Hepatocyte (in vitro differentiated cells): ENCODE data around the gene VPS8. TPM values are rescaled to one million over a fixed set of nuclear protein-coding genes. Genes with fewer than 3 reads are reported as not detected.
"Not testable (repeated sequence)": the region's sequence is repeated elsewhere in the genome, so short reads cannot be mapped to it uniquely, and the experiment has no call there.

ENCODE experiments used
- DNase-seq: peaks from one replicate; pipeline ENCODE4 v3.0.0-alpha.2; 2016; ENCODE audit warnings: low spot score
- H2AFZ ChIP-seq: fragments of 200-600 bp; sonication (generic); 2 replicates; pipeline ENCODE4 v1.6.0; 2016; ENCODE audit warnings: antibody characterized with exemption, mild to moderate bottlenecking
- H3K27ac ChIP-seq: fragments of 200-600 bp; sonication (generic); 2 replicates; pipeline ENCODE4 v1.5.1; 2016; ENCODE audit warnings: mild to moderate bottlenecking
- H3K27me3 ChIP-seq: fragments of 200-600 bp; sonication (generic); 2 replicates; pipeline ENCODE4 v1.6.1; 2016
- H3K36me3 ChIP-seq: fragments of 200-600 bp; sonication (generic); replicated peaks from 2 replicates; pipeline ENCODE4 v1.5.1; 2016; ENCODE audit warnings: low read depth; ENCODE audit not compliant: insufficient read depth
- H3K4me1 ChIP-seq: fragments of 200-600 bp; sonication (generic); 2 replicates; pipeline ENCODE4 v1.5.1; 2016; ENCODE audit warnings: mild to moderate bottlenecking, moderate library complexity; ENCODE audit not compliant: insufficient read depth
- H3K4me2 ChIP-seq: fragments of 200-600 bp; sonication (generic); 2 replicates; pipeline ENCODE4 v1.6.0; 2016
- H3K4me3 ChIP-seq: fragments of 200-600 bp; sonication (generic); 2 replicates; pipeline ENCODE4 v1.5.1; 2016; ENCODE audit warnings: mild to moderate bottlenecking
- H3K79me2 ChIP-seq: fragments of 200-600 bp; sonication (generic); 2 replicates; pipeline ENCODE4 v1.6.0; 2017; ENCODE audit warnings: mild to moderate bottlenecking
- H3K9me2 ChIP-seq: fragments of 200-600 bp; sonication (generic); replicated peaks from 2 replicates; pipeline ENCODE4 v1.6.0; 2017; ENCODE audit warnings: mild to moderate bottlenecking; ENCODE audit not compliant: insufficient read depth
- H3K9me3 ChIP-seq: fragments of 200-600 bp; sonication (generic); 2 replicates; pipeline ENCODE4 v1.5.1; 2016; ENCODE audit warnings: low read depth, mild to moderate bottlenecking
- H4K20me1 ChIP-seq: fragments of 200-600 bp; sonication (generic); 2 replicates; pipeline ENCODE4 v1.6.0; 2016; ENCODE audit warnings: mild to moderate bottlenecking; ENCODE audit not compliant: insufficient read depth, poor library complexity, severe bottlenecking
- EZH2 ChIP-seq: fragments of 200-600 bp; sonication (generic); IDR thresholded peaks from 2 replicates; pipeline ENCODE4 v1.6.1; 2016; ENCODE audit warnings: antibody characterized with exemption, mild to moderate bottlenecking, borderline replicate concordance
- EZH2phosphoT487 ChIP-seq: fragments of 200-600 bp; sonication (generic); IDR thresholded peaks from one replicate; pipeline ENCODE4 v1.6.1; 2018; ENCODE audit warnings: antibody characterized with exemption, mild to moderate bottlenecking, low read depth, moderate library complexity; ENCODE audit not compliant: unreplicated experiment, severe bottlenecking
- WGBS: methylation state at CpG from one replicate; pipeline ENCODE4 v1.1.6; 2016; ENCODE audit warnings: low lambda C conversion rate; ENCODE audit errors: missing lambda C conversion rate; 5-methylcytosine and 5-hydroxymethylcytosine counted together
- polyA plus RNA-seq: library from polyadenylated mRNA; unstranded; fragments of >200 nt; fragmentation: Nextera tagmentation; extraction: Ambion mirVana; gene quantifications from 2 replicates; pipeline ENCODE4 v1.2.1, GENCODE V29; 2016
- total RNA-seq: library from RNA; depleted of rRNA; stranded (reverse); fragments of >200 nt; gene quantifications from 2 replicates; pipeline ENCODE4 v1.2.3, GENCODE V29; 2014
- TF ChIP-seq, protein P1 (sequence below): fragments of 200-600 bp; sonication (generic); IDR thresholded peaks from 2 replicates; pipeline ENCODE4 v1.5.1; 2016; ENCODE audit warnings: antibody characterized with exemption, mild to moderate bottlenecking; ENCODE audit not compliant: poor library complexity

The VPS8 gene
- total and polyA plus RNA-seq, 2 experiments from 2014 or later, result 20.5 to 61.9 TPM

DNA sequence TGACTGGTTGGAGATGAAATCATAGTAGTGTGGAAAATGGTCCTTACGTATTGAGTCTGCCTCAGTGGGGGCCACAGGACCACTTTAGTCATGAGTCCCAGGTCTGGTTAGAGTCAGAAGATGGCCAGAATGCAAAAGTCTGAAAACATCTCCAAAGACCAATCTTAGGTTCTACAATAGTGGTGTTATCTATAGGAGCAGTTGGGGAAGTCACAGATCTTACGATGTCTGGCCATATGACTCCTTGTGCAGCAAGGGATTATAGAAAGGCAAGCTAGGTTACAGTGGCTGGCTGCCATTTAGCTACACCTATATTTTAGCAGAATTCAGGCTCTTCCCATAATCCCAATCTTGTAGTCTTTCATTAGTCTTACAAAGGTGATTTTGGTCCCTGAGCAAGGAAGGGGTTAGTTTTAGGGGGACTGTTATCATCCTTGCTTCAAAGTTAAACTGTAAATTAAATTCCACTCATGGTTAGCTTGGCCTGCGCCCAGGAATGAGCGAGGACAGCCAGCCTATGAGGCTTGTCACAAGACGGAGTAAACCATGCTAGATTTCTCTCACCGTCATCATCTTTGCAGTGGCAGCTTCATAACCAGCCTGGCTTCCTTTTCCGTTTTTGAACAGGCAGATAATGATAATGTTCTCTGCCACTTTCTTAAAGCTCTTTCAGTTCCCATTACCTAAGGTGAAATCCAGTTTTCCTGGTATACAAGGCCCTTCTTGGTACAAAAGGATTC, 134.1 kb downstream of the VPS8 start:
- Histone ChIP-seq H3K4me2 (no peak overlapping the region), H3K27ac (peak overlapping the region; percentile 60), H2AFZ (no peak overlapping the region), H3K27me3 (no peaks in the 10 kb centered on the region), H3K9me2 (no peaks in the 10 kb centered on the region), H3K36me3 (no peaks in the 10 kb centered on the region), H3K9me3 (no peaks in the 10 kb centered on the region), H3K4me1 (no peaks in the 10 kb centered on the region), H3K79me2 (no peaks in the 10 kb centered on the region), H4K20me1 (no peaks in the 10 kb centered on the region), H3K4me3 (no peak overlapping the region)
- WGBS, result 88% methylated on average over 7 of the region's 7 CpGs
- no peak for TF ChIP-seq EZH2
- TF ChIP-seq EZH2phosphoT487, result no peak
- TF ChIP-seq, protein P1, sequence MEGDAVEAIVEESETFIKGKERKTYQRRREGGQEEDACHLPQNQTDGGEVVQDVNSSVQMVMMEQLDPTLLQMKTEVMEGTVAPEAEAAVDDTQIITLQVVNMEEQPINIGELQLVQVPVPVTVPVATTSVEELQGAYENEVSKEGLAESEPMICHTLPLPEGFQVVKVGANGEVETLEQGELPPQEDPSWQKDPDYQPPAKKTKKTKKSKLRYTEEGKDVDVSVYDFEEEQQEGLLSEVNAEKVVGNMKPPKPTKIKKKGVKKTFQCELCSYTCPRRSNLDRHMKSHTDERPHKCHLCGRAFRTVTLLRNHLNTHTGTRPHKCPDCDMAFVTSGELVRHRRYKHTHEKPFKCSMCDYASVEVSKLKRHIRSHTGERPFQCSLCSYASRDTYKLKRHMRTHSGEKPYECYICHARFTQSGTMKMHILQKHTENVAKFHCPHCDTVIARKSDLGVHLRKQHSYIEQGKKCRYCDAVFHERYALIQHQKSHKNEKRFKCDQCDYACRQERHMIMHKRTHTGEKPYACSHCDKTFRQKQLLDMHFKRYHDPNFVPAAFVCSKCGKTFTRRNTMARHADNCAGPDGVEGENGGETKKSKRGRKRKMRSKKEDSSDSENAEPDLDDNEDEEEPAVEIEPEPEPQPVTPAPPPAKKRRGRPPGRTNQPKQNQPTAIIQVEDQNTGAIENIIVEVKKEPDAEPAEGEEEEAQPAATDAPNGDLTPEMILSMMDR, result no peak
- DNase-seq, result no peak

DNA sequence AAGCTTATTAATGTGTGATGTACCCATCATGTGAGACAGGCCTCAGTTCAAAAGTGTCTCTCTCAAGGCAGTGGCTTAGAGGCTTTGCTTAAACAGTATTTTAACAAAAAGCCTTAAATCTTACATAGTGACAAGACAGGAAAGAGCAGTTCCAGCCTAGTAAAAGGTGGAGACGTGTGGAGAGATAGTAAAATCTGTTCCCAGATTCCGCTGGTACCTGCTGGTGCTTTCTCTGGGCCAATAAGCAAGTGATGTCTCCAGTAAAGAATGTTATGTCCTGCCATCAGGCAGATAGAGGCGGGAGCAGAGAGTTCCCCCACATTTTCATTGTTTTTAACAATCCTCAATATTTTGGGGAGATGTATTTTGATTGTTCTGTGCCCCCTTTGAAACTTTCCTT, 135.0 kb downstream of the VPS8 start:
- no peaks in the 10 kb centered on the region for H4K20me1 ChIP-seq
- H3K79me2 ChIP-seq, result no peaks in the 10 kb centered on the region
- H3K4me1 ChIP-seq, result no peaks in the 10 kb centered on the region
- peak overlapping the region; percentile 60 for H3K27ac ChIP-seq
- TF ChIP-seq EZH2, result no peak
- TF ChIP-seq, protein P1, result no peak
- no peak for TF ChIP-seq EZH2phosphoT487
- no peak overlapping the region for H3K4me3 ChIP-seq
- H3K4me2 ChIP-seq, result no peak overlapping the region
- H3K9me3 ChIP-seq, result no peaks in the 10 kb centered on the region
- 51% methylated on average over 3 of the region's 3 CpGs for WGBS
- H2AFZ ChIP-seq, result no peak overlapping the region
- DNase-seq, result no peak
- H3K27me3 ChIP-seq, result no peaks in the 10 kb centered on the region
- no peaks in the 10 kb centered on the region for H3K36me3 ChIP-seq
- H3K9me2 ChIP-seq, result no peaks in the 10 kb centered on the region

- peak; percentile 10 for DNase-seq
- Histone ChIP-seq H3K27me3 (no peaks in the 10 kb centered on the region), H3K4me1 (peaks cover 16% of the 10 kb centered on the region), H3K4me3 (no peak overlapping the region), H2AFZ (no peak overlapping the region), H3K27ac (peak overlapping the region; percentile 4), H3K9me2 (no peaks in the 10 kb centered on the region), H4K20me1 (no peaks in the 10 kb centered on the region), H3K36me3 (no peaks in the 10 kb centered on the region), H3K4me2 (no peak overlapping the region), H3K79me2 (no peaks in the 10 kb centered on the region), H3K9me3 (no peaks in the 10 kb centered on the region)
- TF ChIP-seq, protein P1, result no peak
- no peak for TF ChIP-seq EZH2
- no peak for TF ChIP-seq EZH2phosphoT487
- 59% methylated on average over 4 of the region's 4 CpGs for WGBS
Measured at GRCh38 chr3:184949251-184949965, 137.4 kb downstream of the VPS8 start.

GRCh38 chr3:184950816-184951215, 138.8 kb downstream of the VPS8 start:
- not testable (repeated sequence) for DNase-seq, H3K79me2 ChIP-seq, H2AFZ ChIP-seq, H3K36me3 ChIP-seq, H3K9me2 ChIP-seq, H3K27me3 ChIP-seq, H3K4me2 ChIP-seq, H3K9me3 ChIP-seq, H3K4me3 ChIP-seq, H3K27ac ChIP-seq, H4K20me1 ChIP-seq
- peaks cover 17% of the 10 kb centered on the region for H3K4me1 ChIP-seq
- 74% methylated on average over 1 of the region's 1 CpG for WGBS
